ENCODE data around the gene STARD5. TPM values are rescaled to one million over a fixed set of nuclear protein-coding genes. Genes with fewer than 3 reads are reported as not detected.

The STARD5 gene
- total RNA-seq, 1 donor from 2014 or later: 28.0 TPM

- no peak for DNase-seq (ENCODE audit: extremely low spot score in 2 of 2)
- Histone ChIP-seq H3K4me1 (no peaks in the 10 kb centered on the region), H3K4me3 (no peak overlapping the region), H3K9me3 (no peaks in the 10 kb centered on the region), H3K36me3 (no peaks in the 10 kb centered on the region), H3K27ac (peak overlapping the region; percentile 20), H3K27me3 (no peaks in the 10 kb centered on the region)
- TF ChIP-seq POLR2A (IDR thresholded peaks at IDR 0.05): no peak
- no peak for TF ChIP-seq POLR2AphosphoS5 (IDR thresholded peaks at IDR 0.05; ENCODE audit: insufficient read depth in 1 of 2, low read depth in 1 of 2)
- TF ChIP-seq CTCF (IDR thresholded peaks at IDR 0.05): no peak
- intact Hi-C loops (cut with DNase I): no loop called here
These were observed 39.3 kb upstream of the STARD5 start for GRCh38 chr15:81363276-81363675.

GRCh38 chr15:81362790-81363189, 38.8 kb upstream of the STARD5 start:
- no peaks in the 10 kb centered on the region for H3K9me3 ChIP-seq
- no peaks in the 10 kb centered on the region for H3K27me3 ChIP-seq
- H3K4me1 ChIP-seq: no peaks in the 10 kb centered on the region
- no peak overlapping the region for H3K4me3 ChIP-seq
- intact Hi-C loops (cut with DNase I): no loop called here
- H3K27ac ChIP-seq: no peak overlapping the region
- TF ChIP-seq POLR2A (IDR thresholded peaks at IDR 0.05) (no peak), CTCF (IDR thresholded peaks at IDR 0.05) (no peak), POLR2AphosphoS5 (IDR thresholded peaks at IDR 0.05; ENCODE audit: insufficient read depth in 1 of 2, low read depth in 1 of 2) (no peak)
- no peaks in the 10 kb centered on the region for H3K36me3 ChIP-seq
- DNase-seq (ENCODE audit: extremely low spot score in 2 of 2): peak in 1 of 2 donors; percentile 52

- no peaks in the 10 kb centered on the region for H3K4me1 ChIP-seq
- intact Hi-C loops (cut with DNase I): no loop called here
- H3K36me3 ChIP-seq: no peaks in the 10 kb centered on the region
- H3K27me3 ChIP-seq: no peaks in the 10 kb centered on the region
- TF ChIP-seq POLR2A (IDR thresholded peaks at IDR 0.05) (no peak), CTCF (IDR thresholded peaks at IDR 0.05) (no peak)
- H3K27ac ChIP-seq: no peak overlapping the region
- no peaks in the 10 kb centered on the region for H3K9me3 ChIP-seq
- DNase-seq (ENCODE audit: extremely low spot score in 2 of 2): peak in 1 of 2 donors; percentile 76
- no peak overlapping the region for H3K4me3 ChIP-seq
These were observed 38.0 kb upstream of the STARD5 start for GRCh38 chr15:81361891-81362290.

GRCh38 chr15:81360491-81360890, 36.5 kb upstream of the STARD5 start:
- no peaks in the 10 kb centered on the region for H3K4me1 ChIP-seq
- H3K27me3 ChIP-seq: no peaks in the 10 kb centered on the region
- TF ChIP-seq POLR2A (IDR thresholded peaks at IDR 0.05) (no peak), CTCF (IDR thresholded peaks at IDR 0.05) (no peak), POLR2AphosphoS5 (IDR thresholded peaks at IDR 0.05; ENCODE audit: insufficient read depth in 1 of 2, low read depth in 1 of 2) (no peak)
- no peak overlapping the region for H3K4me3 ChIP-seq
- no peak overlapping the region for H3K27ac ChIP-seq
- no peaks in the 10 kb centered on the region for H3K36me3 ChIP-seq
- intact Hi-C loops (cut with DNase I): no loop called here
- no peaks in the 10 kb centered on the region for H3K9me3 ChIP-seq
- DNase-seq (ENCODE audit: extremely low spot score in 2 of 2): no peak

- no peaks in the 10 kb centered on the region for H3K4me1 ChIP-seq
- no peak for TF ChIP-seq CTCF (IDR thresholded peaks at IDR 0.05)
- no peak for TF ChIP-seq POLR2A (IDR thresholded peaks at IDR 0.05)
- no peak for TF ChIP-seq POLR2AphosphoS5 (IDR thresholded peaks at IDR 0.05; ENCODE audit: insufficient read depth in 1 of 2, low read depth in 1 of 2)
- H3K9me3 ChIP-seq: no peaks in the 10 kb centered on the region
- no peak overlapping the region for H3K27ac ChIP-seq
- H3K27me3 ChIP-seq: no peaks in the 10 kb centered on the region
- H3K36me3 ChIP-seq: no peaks in the 10 kb centered on the region
- peak in 1 of 2 donors; percentile 52 for DNase-seq (ENCODE audit: extremely low spot score in 2 of 2)
- H3K4me3 ChIP-seq: no peak overlapping the region
- intact Hi-C loops (cut with DNase I): no loop called here
These were observed 34.3 kb upstream of the STARD5 start for GRCh38 chr15:81358248-81358647.
